Sigmoid colon (tissue), 4 donors: Measurements from ENCODE around the gene UBASH3A.

ENCODE experiments used
- EP300 ChIP-seq, 4 donors: sonication (generic); formaldehyde crosslinking; IDR thresholded peaks; one replicate each; pipeline ENCODE4 v1.6.1; 2017; ENCODE audit warnings: antibody characterized with exemption in 4 of 4
- POLR2AphosphoS5 ChIP-seq, 4 donors: sonication (generic); formaldehyde crosslinking; IDR thresholded peaks; one replicate each; pipeline ENCODE4 v1.6.1; 2017; ENCODE audit warnings: antibody characterized with exemption in 4 of 4
- TF ChIP-seq, protein P1 (sequence below), 4 experiments: fragments of 450-650 bp in 3 of 4; fragments of 200-600 bp in 1 of 4; IDR thresholded peaks; one replicate each; pipeline ENCODE4 v1.5.1; 2016 to 2019; ENCODE audit warnings: antibody characterized with exemption in 4 of 4, mild to moderate bottlenecking in 3 of 4, moderate library complexity in 2 of 4

- TF ChIP-seq, protein P1, sequence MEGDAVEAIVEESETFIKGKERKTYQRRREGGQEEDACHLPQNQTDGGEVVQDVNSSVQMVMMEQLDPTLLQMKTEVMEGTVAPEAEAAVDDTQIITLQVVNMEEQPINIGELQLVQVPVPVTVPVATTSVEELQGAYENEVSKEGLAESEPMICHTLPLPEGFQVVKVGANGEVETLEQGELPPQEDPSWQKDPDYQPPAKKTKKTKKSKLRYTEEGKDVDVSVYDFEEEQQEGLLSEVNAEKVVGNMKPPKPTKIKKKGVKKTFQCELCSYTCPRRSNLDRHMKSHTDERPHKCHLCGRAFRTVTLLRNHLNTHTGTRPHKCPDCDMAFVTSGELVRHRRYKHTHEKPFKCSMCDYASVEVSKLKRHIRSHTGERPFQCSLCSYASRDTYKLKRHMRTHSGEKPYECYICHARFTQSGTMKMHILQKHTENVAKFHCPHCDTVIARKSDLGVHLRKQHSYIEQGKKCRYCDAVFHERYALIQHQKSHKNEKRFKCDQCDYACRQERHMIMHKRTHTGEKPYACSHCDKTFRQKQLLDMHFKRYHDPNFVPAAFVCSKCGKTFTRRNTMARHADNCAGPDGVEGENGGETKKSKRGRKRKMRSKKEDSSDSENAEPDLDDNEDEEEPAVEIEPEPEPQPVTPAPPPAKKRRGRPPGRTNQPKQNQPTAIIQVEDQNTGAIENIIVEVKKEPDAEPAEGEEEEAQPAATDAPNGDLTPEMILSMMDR (IDR thresholded peaks at IDR 0.05): no peak
- TF ChIP-seq POLR2AphosphoS5 (IDR thresholded peaks at IDR 0.05) (no peak), EP300 (IDR thresholded peaks at IDR 0.05) (no peak)
Measured at GRCh38 chr21:42427809-42428419, 24.2 kb downstream of the UBASH3A start.
